GM06990 (cell line): ENCODE data around the gene EGLN2.
"Not testable (repeated sequence)": the region's sequence is repeated elsewhere in the genome, so short reads cannot be mapped to it uniquely, and the experiment has no call there.

Experiments
- DNase-seq: peaks from one replicate; pipeline ENCODE4 v3.0.0-alpha.2; 2011; ENCODE audit not compliant: insufficient read length; ENCODE audit errors: extremely low read depth
- H3K27me3 ChIP-seq: replicated peaks from 2 replicates; pipeline ENCODE4 v1.6.0; 2011; ENCODE audit warnings: low read length; ENCODE audit not compliant: control insufficient read depth, insufficient read depth
- H3K36me3 ChIP-seq: 2 replicates; pipeline ENCODE4 v1.5.1; 2011; ENCODE audit warnings: low read length; ENCODE audit not compliant: control insufficient read depth, insufficient read depth
- H3K4me3 ChIP-seq: replicated peaks from 2 replicates; pipeline ENCODE4 v1.5.1; 2011; ENCODE audit warnings: low read depth, mild to moderate bottlenecking, control low read depth, low read length
- CTCF ChIP-seq: IDR thresholded peaks from 2 replicates; pipeline ENCODE4 v1.5.1; 2011; ENCODE audit warnings: low read length, control low read depth, mild to moderate bottlenecking, inconsistent platforms; ENCODE audit not compliant: insufficient read depth, poor library complexity, severe bottlenecking

EGLN2 gene

GRCh38 chr19:40763526-40763925 is 35.5 kb upstream of the EGLN2 start:
- TF ChIP-seq CTCF: no peak
- H3K36me3 ChIP-seq: peaks cover 47% of the 10 kb centered on the region
- DNase-seq: no peak
- no peaks in the 10 kb centered on the region for H3K27me3 ChIP-seq
- no peak overlapping the region for H3K4me3 ChIP-seq

- DNase-seq: no peak
- Histone ChIP-seq H3K27me3 (no peaks in the 10 kb centered on the region), H3K36me3 (peaks cover 47% of the 10 kb centered on the region), H3K4me3 (no peak overlapping the region)
- TF ChIP-seq CTCF: no peak
Observed at GRCh38 chr19:40763963-40764362, 35.0 kb upstream of the EGLN2 start.

GRCh38 chr19:40766385-40766784 is 32.6 kb upstream of the EGLN2 start:
- peaks cover 34% of the 10 kb centered on the region for H3K36me3 ChIP-seq
- not testable (repeated sequence) for H3K4me3 ChIP-seq, H3K27me3 ChIP-seq

GRCh38 chr19:40768869-40769268 is 30.1 kb upstream of the EGLN2 start:
- no peak for DNase-seq
- no peak overlapping the region for H3K4me3 ChIP-seq
- no peaks in the 10 kb centered on the region for H3K27me3 ChIP-seq
- TF ChIP-seq CTCF: no peak
- H3K36me3 ChIP-seq: peaks cover 12% of the 10 kb centered on the region

More at GRCh38 chr19:40766385-40766784, 32.6 kb upstream of the EGLN2 start:
- DNase-seq: not testable (repeated sequence)

GRCh38 chr19:40771101-40771862 is 27.7 kb upstream of the EGLN2 start:
- not testable (repeated sequence) for DNase-seq, H3K4me3 ChIP-seq, H3K36me3 ChIP-seq, H3K27me3 ChIP-seq

- no peak for TF ChIP-seq CTCF
- H3K36me3 ChIP-seq: no peaks in the 10 kb centered on the region
- no peak for DNase-seq
- H3K27me3 ChIP-seq: no peaks in the 10 kb centered on the region
- H3K4me3 ChIP-seq: no peak within 1 kb of the TSS
Observed at GRCh38 chr19:40774916-40775631, 23.9 kb upstream of the EGLN2 start, which contains the start of gene MIA. TSS of gene MIA (plus strand) at chr19:40775521. CDS start at chr19:40775543, 22 bp downstream.
